A549 (cell line): ENCODE measurements around the gene KCNG4.

ENCODE experiments used
- CTCF ChIP-seq: fragments of >200 bp; sonication (Bioruptor Twin); formaldehyde crosslinking; IDR thresholded peaks from 3 replicates; pipeline ENCODE4 v1.5.1; 2016
- HDAC2 ChIP-seq: fragments of 200-600 bp; sonication (generic); IDR thresholded peaks from 2 replicates; pipeline ENCODE4 v1.6.1; 2016
- HES2 ChIP-seq: fragments of >200 bp; sonication (Bioruptor Twin); formaldehyde crosslinking; IDR thresholded peaks from 2 replicates; pipeline ENCODE4 v1.6.1; 2016
- MYC ChIP-seq: IDR thresholded peaks from 2 replicates; pipeline ENCODE4 v1.6.1; 2012; ENCODE audit warnings: mild to moderate bottlenecking, inconsistent platforms, low read length, improper control_type of control experiment, borderline replicate concordance
- POLR2A ChIP-seq: IDR thresholded peaks from 2 replicates; pipeline ENCODE4 v1.6.1; 2012; ENCODE audit warnings: mild to moderate bottlenecking, low read length
- RAD21 ChIP-seq, 2 experiments: fragments of >200 bp in 1 of 2; sonication (Bioruptor Twin) in 1 of 2; formaldehyde crosslinking in 1 of 2; IDR thresholded peaks in 1 of 2; conservative IDR thresholded peaks in 1 of 2; 2 replicates in 1 of 2; 3 replicates in 1 of 2; pipeline ENCODE4 v1.6.1; 2012 to 2018; ENCODE audit warnings: inconsistent platforms in 1 of 2
- SREBF2 ChIP-seq: fragments of 450-650 bp; IDR thresholded peaks from 2 replicates; pipeline ENCODE4 v1.6.1; 2014; ENCODE audit warnings: mild to moderate bottlenecking, moderate library complexity
- USF2 ChIP-seq: fragments of 450-650 bp; IDR thresholded peaks from 2 replicates; pipeline ENCODE4 v1.6.1; 2014; ENCODE audit warnings: antibody characterized with exemption

GRCh38 chr16:84183572-84183875 is 56.3 kb downstream of the KCNG4 start:
- TF ChIP-seq CTCF (no peak), MYC (no peak), POLR2A (no peak), HES2 (no peak), HDAC2 (no peak), SREBF2 (no peak), RAD21 (conservative IDR thresholded peaks at IDR 0.05 in 1 of 2, IDR thresholded peaks at IDR 0.05 in 1 of 2) (no peak), USF2 (no peak)
